Erythroblast (primary cell): Measurements from ENCODE around the gene NOX4.
"Not testable (repeated sequence)": the region's sequence is repeated elsewhere in the genome, so short reads cannot be mapped to it uniquely, and the experiment has no call there.

Source experiments
- GATA1 ChIP-seq: IDR thresholded peaks from 2 replicates; pipeline ENCODE4 v1.6.1; 2011; ENCODE audit warnings: low read depth, mild to moderate bottlenecking, control low read depth, low read length, moderate library complexity
- POLR2A ChIP-seq: IDR thresholded peaks from 2 replicates; pipeline ENCODE4 v1.6.1; 2011; ENCODE audit warnings: mild to moderate bottlenecking, low read length

- TF ChIP-seq POLR2A, GATA1: not testable (repeated sequence)
Measured at GRCh38 chr11:89310607-89311006, 180.6 kb downstream of the NOX4 start.
